SH-SY5Y (cell line): Measurements from ENCODE around the gene MYO1E.

Experiments
- GATA2 ChIP-seq: IDR thresholded peaks from 2 replicates; pipeline ENCODE4 v1.6.1; 2011; ENCODE audit warnings: mild to moderate bottlenecking, low read depth, low read length
- GATA3 ChIP-seq: IDR thresholded peaks from 2 replicates; pipeline ENCODE4 v1.6.1; 2011; ENCODE audit warnings: low read depth, mild to moderate bottlenecking, low read length, moderate library complexity

MYO1E gene

DNA sequence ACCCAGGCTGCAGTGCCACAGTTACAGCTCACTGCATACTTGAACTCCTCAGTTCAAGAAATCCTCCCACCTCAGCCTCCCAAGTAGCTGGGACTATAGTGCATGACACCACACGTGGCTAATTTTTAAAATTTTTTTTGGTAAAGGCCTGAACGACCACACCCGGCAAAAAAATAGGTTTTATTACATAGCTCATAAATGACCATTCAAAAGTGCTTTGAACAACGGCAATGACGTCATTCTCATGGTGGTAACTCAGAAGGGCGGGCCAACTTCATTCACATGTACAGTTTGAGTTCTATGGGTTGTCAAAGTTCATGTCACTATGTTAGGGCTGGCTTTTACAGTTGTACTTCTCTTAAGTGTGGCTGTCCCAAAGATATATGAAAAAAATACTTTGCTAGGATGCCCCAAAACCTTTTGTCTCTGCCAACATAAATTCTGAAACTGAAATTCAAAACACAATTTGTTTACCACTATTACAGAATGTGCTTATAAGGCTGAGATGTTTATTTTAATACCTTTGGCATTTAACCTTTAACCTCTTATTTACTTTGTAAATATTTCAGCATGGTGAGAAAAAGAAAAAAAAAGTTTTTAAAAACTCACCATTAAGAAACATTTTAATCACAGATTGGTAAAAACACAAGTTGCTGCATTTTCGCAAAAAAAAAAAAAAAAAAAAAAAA, 6.2 kb downstream of the MYO1E start:
- TF ChIP-seq GATA2 (no peak), GATA3 (no peak)

DNA sequence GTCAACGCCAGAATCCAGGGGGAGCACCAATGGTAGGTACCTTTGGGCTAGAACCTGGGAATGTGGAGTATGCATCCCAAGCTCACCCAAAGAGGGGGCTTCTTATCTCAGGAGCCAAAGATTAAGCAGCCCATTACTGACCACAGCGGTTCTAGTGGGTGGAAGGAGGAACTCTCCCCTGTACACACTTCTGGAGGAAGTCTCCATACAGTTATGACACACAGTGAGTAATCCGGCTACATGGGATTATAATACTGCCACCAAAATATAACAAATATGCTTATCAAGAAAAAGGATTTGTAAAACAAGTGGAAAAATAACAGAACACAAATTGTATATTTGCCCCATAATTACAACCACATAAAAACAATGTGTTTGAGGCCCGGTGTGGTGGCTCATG, 8.4 kb downstream of the MYO1E start:
- TF ChIP-seq GATA2 (no peak), GATA3 (no peak)

DNA sequence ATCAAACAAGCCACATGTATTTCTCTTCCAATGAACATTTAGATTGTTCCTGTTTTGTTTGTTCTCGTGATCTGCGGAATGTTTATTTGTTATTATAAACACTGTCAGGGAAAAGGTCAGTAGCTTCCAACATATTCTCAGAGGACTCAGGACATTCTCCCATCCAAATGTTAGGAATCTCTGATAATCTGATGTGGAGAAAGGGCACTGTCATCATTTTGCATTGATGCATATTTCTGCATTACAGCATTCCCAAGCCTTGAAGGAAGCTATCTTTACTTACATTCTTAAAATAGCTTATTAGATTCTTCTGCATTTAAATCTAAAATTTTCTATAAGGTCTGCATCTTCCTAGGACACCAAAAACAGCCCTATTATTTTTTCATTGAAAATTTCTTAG, 10.3 kb downstream of the MYO1E start:
- no peak for TF ChIP-seq GATA2
- no peak for TF ChIP-seq GATA3

DNA sequence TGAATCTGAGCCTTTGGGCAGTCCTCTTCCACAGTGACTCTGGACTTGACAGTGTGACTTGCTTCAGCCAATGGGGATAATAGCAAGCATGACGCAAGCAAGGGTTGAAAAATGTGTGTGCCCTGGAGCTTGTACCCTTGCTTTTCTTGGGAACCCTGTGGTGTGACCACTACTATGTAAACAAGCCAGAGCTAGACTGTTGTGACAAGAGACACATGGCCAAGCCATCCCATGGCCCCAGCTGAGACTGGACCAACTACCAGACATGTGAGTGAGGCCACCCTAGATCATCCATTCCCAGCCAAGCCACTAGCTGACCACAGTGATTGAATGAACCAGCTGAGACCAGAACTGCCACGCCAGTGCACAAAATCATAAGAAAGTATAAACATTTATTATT, 11.8 kb downstream of the MYO1E start:
- TF ChIP-seq GATA2 (no peak), GATA3 (no peak)

DNA sequence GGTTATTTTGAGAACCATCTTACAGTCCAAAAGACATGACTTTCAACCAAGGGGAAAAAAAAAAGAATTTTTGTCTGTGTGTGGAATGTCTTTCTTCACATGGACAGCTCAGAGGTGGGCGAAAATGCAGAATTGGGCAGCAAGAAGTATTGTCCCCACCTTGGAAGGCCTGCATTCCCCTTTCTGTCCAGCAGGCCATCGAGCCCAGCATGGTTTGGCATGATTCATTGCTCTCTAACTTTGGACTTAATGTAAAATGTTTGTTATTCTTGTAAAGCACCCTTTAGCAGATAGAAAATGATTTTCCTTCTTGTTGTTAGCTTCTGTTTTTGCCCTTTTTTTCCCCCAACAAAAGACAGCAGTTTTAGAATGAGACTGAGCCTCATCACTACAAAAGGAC, 12.4 kb downstream of the MYO1E start:
- TF ChIP-seq GATA3 (no peak), GATA2 (no peak)

DNA sequence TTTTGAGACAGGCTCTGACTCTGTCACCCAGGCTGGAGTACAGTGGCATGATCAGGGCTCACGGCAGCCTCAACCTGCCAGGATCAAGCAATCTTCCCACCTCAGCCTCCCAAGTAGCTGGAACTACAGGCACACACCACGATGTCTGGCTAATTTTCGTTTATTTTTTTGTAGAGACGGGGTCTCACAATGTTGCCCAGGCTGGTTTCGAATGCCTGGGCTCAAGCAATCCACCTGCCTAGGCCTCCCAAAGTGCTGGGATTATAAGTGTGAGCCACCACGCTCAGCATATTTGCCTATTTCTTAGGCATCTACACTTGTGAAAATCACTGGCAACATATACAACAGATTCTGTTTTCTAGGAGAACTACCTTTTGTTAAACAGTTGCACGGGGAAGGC, 16.9 kb downstream of the MYO1E start:
- TF ChIP-seq GATA2 (no peak), GATA3 (no peak)

DNA sequence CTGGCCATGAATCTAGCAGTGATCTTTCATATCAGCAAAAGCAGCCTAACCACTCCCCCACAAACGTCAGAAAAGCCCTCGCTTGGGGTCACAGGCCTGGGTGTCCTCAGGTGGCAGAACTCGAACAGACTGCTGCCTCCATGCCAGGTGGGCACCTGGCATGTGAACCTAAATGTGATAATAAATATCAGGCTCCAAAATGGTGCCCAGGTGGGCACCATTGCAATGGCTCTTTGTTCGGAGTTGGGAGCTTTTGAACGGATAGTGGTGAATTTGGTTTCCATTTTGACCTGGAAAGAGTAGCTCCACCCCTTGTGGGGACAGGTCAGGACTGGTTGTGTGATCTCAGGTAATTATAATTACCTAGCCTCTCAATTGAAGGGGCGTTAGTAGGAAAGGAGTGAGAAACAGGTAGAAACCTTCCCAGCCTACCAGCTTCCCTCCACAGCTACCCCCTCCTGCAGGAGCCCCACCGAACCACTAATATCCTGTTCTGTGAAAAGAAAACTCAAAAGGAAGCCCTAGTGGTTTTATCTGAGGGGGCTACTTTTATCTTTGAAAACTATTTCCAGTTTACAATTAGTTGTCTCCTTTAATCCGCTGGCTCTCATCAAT, 18.1 kb downstream of the MYO1E start:
- TF ChIP-seq GATA2 (no peak), GATA3 (no peak)

DNA sequence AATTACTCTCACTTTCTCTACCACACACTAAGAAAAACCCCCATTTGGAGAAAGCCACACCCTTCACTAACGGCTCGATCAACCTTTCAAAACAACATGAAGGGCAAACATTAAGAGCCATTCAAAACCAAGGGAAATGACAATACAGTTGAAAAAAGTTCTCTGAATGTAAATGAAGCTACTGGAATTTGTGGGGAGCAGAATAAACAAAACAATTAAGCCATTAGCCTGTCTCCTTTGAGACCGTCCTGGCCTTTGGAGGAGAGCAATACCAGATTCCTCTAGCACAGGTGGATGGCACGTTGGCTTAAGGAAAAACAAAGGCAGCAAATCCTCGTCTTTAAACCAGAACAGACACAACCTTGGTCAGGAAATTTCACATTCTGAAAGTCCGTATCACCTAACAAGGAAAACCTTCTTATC, 18.7 kb downstream of the MYO1E start:
- TF ChIP-seq GATA3 (no peak), GATA2 (no peak)

DNA sequence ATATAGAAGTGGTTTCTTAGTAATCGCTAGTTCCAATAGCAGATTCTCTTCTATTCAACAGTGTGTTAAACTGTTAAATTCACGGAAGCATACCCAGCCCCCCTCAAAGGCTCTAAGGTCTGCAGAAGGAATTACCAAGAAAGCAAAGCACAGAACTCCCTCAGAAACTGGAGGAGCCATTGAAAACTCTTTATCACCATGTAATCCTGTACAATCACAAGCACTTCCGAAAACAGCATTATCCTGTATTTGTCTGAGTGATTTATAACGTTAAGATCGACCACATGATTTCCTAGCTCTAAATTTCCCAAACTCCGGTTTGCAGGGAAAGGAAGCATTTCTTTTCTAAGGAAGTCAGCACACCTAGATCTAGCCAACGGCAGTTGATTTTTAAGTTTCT, 20.0 kb downstream of the MYO1E start:
- no peak for TF ChIP-seq GATA2
- no peak for TF ChIP-seq GATA3

DNA sequence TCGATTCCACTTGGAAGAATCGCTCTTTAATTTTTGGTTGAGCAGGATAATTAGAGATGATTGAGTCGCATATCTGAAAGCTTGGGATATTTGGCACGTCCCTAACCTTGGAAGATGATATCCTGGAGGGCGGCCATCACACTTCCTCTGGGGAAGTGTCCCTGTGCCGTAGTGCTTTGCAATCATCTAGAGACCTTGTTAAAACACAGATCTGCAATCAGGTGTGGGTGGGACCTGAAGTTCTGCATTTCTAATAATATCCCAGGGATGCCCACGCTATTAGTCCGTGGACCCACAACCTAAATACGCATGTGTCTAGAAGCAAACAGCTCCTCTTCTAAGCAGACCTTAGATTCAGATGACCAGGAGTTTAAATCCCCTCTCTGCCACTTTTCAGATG, 20.5 kb downstream of the MYO1E start:
- TF ChIP-seq GATA3 (no peak), GATA2 (no peak)

DNA sequence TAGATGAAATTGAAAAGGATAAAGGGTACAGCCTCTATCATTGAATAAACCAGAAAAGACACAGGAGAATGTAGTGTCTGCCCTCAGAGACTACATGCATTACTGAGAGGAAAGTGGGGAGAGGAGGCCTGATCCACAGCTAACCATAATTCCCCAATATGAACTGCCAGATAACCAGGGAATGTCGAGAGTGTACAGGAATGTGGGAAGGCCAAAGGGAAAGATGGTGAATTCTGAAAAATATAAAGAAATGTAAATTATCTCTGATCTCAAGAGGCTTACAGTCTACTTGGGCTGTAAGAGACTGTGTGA, 22.3 kb downstream of the MYO1E start:
- TF ChIP-seq GATA3 (no peak), GATA2 (no peak)

DNA sequence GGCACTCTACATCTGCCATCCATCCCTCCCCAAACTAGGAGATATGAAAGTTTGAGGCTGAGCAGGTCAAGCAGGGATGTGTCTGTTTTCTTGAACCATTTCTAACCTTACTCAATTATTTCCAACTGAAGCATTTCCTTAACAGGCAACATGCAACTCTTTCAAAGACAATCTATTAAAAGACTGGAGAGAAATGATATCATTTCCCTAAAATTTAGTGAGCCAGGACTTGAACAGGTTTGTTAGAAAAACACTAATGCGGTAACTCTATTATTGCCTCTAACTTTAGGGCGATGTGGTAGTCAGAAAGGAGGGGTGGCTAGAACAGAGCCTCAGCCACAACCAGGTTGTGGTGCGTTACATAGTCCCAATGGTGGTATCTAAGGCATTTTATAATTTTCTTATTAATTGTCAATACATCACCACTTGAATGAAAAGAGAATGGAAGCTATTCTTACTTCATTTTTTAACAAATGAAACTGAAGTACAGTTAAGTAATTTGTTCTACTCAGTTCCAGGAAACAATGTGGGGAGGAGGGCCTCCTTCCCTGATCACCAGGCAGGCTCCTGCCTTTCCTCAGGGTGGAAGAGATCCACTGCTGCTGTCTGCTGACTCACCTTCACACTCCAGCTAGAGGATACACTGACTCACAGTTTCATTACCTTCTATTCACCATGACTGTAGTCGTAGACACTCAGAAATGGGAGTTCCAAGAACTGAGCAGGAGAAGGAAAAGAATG, 22.8 kb downstream of the MYO1E start:
- TF ChIP-seq GATA3 = no peak
- no peak for TF ChIP-seq GATA2

DNA sequence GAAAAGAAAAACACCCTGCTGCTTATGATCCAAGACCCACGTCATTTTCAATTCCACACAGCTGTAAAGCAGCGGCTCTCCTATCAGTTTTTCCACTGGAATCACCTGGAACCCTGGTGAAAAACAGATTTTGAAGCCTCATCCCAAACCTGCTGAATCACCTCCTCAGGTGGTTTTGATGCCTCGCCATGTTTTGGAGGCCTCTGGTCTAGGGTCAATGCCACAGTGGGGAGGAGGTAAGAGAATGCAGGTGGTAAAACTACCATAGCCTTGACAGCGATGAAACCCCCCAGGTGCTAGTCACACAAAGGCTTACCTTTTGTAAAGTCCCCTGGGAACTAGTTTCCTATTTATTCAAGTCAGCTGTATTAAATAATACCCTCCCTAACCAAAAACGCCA, 24.8 kb downstream of the MYO1E start:
- TF ChIP-seq GATA2 (no peak), GATA3 (no peak)

DNA sequence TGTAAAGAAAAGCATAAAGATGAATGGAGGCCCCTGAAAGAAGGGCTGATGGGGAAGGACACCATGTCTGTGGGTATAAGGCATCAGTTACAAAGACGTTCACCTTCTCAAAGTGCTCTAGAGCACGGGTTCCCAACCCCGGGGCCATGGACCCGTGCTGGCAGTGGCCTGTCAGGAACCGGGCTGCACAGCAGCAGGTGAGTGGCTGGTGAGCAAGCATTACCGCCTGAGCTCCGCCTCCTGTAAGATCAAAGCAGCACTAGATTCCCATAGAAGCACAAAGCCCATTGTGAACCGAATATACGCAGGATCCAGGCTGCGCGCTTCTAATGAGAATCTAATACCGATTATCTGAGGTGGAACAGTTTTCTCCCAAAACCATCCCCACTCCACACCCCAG, 25.7 kb downstream of the MYO1E start:
- TF ChIP-seq GATA3 = no peak
- TF ChIP-seq GATA2 = no peak

DNA sequence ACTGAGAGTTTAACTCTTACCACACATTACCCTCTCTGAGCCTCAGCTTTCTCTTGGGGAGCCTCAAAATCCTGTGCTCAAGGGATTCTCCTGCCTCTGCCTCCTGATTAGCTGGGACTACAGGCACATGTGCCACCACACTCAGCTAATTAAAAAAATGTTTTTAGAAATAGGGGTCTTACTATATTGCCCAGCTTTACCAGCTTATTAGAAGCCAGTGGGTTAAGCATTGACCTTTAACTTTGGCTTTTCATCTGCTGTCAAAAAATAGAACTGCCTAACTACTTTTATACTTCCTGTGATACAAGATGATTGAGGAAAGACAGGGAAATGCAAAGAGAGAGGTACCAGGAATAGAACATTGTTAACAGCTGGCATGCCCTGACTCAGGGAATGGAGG, 27.3 kb downstream of the MYO1E start:
- TF ChIP-seq GATA3 (no peak), GATA2 (no peak)

DNA sequence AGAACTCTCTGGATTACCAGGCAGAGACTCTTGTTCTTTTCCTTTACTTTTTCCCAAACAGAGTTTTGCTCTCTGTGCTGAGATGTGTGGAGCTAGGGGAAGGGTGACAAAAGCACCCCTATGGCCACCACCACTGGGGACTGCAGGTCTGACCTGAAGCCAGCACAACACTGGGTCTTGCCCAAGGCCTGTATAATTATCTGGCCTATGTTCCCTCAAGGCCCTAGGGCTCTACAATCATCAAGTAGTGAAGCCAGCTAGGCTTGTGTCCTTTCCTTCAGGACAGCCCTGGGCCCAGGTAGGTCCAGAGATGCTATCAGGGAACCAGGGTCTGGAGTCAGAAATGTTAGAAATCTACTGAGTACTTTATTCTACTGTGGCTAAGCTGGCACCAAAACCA, 28.4 kb downstream of the MYO1E start:
- TF ChIP-seq GATA3 = no peak
- TF ChIP-seq GATA2 = no peak
